ENCODE data around the gene INHBA. TPM values are rescaled to one million over a fixed set of nuclear protein-coding genes. Genes with fewer than 3 reads are reported as not detected.

INHBA gene
- total RNA-seq, result 1 to 10 TPM in 1 of 3 donors, under 1 TPM in 2; 0.59 to 2.0 (median 0.64) TPM

DNA sequence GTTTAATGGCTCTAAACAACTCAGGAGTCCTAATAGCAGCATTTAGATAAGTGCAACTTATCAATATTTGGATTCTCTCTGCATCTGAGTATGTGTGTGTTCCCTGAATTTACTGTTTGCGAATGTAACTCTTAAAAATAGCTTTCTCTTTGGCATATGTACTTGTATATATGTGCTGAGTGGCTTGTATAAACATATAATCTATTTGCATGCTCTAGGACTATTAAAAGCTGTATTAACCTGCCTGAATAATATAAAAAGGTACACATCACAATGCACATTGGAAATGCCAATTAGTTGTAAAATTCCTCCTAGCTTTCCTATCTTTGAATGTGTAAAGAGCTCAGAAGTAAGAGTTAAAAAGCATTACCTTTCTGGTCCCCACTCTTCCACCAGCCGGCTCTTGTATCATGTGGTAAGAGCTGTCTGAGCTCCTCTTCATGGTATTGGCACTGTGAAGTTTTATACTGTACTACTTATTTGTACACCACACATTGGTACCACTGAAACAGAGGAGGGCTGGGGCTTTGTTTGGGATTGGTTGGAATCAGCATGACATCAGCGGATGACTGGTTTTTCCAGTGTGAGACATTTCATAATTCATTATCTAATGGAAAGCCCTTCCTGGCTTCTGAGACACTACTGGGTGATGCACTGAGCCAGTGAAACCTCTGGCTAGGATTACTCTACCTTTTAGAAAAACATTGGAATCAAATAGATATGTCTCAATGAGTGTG lies at the start of gene INHBA:
INHBA (minus strand) TSS at position 456 of the 737 bp plus-strand sequence. CDS start 2,716 bp downstream, outside the sequence.
- no peak within 1 kb of the TSS for H3K4me3 ChIP-seq
- peaks cover 0 to 3% of the 10 kb centered on the region in 2 donors for H3K4me1 ChIP-seq
- no peak for TF ChIP-seq POLR2AphosphoS5 (IDR thresholded peaks at IDR 0.05)
- TF ChIP-seq POLR2A (IDR thresholded peaks at IDR 0.05), result no peak
- TF ChIP-seq, protein P1, sequence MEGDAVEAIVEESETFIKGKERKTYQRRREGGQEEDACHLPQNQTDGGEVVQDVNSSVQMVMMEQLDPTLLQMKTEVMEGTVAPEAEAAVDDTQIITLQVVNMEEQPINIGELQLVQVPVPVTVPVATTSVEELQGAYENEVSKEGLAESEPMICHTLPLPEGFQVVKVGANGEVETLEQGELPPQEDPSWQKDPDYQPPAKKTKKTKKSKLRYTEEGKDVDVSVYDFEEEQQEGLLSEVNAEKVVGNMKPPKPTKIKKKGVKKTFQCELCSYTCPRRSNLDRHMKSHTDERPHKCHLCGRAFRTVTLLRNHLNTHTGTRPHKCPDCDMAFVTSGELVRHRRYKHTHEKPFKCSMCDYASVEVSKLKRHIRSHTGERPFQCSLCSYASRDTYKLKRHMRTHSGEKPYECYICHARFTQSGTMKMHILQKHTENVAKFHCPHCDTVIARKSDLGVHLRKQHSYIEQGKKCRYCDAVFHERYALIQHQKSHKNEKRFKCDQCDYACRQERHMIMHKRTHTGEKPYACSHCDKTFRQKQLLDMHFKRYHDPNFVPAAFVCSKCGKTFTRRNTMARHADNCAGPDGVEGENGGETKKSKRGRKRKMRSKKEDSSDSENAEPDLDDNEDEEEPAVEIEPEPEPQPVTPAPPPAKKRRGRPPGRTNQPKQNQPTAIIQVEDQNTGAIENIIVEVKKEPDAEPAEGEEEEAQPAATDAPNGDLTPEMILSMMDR (IDR thresholded peaks at IDR 0.05), result no peak

GRCh38 chr7:41752615-41753014 lies 49.7 kb upstream of the INHBA start:
- DNase-seq (ENCODE audit: low spot score in 2 of 2), result no peak
- TF ChIP-seq POLR2AphosphoS5 (IDR thresholded peaks at IDR 0.05), result no peak
- Histone ChIP-seq H3K4me3 (no peak overlapping the region), H3K27ac (no peak overlapping the region), H3K27me3 (no peaks in the 10 kb centered on the region), H3K36me3 (no peaks in the 10 kb centered on the region), H3K9me3 (peaks cover 6 to 21% of the 10 kb centered on the region in 2 donors), H3K4me1 (no peaks in the 10 kb centered on the region)
- intact Hi-C loops (cut with DNase I; ENCODE audit: low total_unique reads), result no loop called here

More for the DNA sequence above, at the start of gene INHBA:
- peak within 1 kb of the TSS in 1 of 2 donors; percentile 9 for H3K27ac ChIP-seq
- no peak for DNase-seq (ENCODE audit: low spot score in 2 of 2)
- no peaks in the 10 kb centered on the region for H3K36me3 ChIP-seq
- no peaks in the 10 kb centered on the region for H3K27me3 ChIP-seq
- intact Hi-C loops (cut with DNase I; ENCODE audit: low total_unique reads), result no loop called here
- H3K9me3 ChIP-seq, result no peaks in the 10 kb centered on the region

DNA sequence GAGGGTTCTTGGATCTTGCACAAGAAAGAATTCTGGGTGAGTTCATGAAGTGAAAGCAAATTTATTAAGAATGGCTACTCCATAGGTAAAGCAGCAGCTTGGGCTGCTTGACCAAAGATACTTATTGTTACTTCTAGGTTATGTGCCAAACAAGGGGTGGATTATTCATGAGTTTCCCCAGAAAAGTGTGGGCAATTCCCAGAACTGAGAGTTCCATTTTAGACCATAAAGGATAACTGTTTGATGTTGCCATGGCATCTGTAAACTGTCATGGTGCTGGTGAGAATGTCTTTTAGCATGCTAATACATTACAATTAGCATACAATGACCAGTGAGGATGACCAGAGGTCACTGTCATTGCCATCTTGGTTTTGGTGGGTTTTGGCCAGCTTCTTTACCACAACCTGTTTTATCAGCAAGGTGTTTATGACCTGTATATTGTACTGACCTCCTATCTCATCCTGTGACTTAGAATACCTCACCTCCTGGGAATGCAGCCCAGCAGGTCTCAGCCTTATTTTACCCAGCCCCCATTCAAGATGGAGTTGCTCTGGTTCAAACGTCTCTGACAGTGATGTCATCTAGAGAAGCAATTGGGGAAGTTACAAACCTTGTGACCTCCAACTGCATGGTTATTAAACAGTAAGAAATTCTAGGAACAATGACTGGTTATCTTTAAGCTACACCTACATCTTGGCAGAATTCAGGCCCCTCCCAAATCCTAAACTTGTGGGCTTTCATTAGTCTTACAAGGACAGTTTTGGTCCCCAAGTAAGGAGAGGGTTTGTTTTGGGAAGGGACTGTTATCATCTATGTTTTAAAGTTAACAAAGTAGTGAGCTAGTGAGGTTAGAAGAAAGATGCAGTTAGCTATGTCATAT lies 48.0 kb upstream of the INHBA start:
- intact Hi-C loops (cut with DNase I; ENCODE audit: low total_unique reads), result no loop called here
- H3K9me3 ChIP-seq, result peaks cover 6 to 10% of the 10 kb centered on the region in 2 donors
- H3K36me3 ChIP-seq, result no peaks in the 10 kb centered on the region
- no peaks in the 10 kb centered on the region for H3K4me1 ChIP-seq
- no peak for DNase-seq (ENCODE audit: low spot score in 2 of 2)
- H3K4me3 ChIP-seq, result no peak overlapping the region
- TF ChIP-seq POLR2A (IDR thresholded peaks at IDR 0.05), result no peak
- no peak for TF ChIP-seq POLR2AphosphoS5 (IDR thresholded peaks at IDR 0.05)
- TF ChIP-seq, protein P1 (IDR thresholded peaks at IDR 0.05), result no peak
- no peaks in the 10 kb centered on the region for H3K27me3 ChIP-seq
- H3K27ac ChIP-seq, result no peak overlapping the region

DNA sequence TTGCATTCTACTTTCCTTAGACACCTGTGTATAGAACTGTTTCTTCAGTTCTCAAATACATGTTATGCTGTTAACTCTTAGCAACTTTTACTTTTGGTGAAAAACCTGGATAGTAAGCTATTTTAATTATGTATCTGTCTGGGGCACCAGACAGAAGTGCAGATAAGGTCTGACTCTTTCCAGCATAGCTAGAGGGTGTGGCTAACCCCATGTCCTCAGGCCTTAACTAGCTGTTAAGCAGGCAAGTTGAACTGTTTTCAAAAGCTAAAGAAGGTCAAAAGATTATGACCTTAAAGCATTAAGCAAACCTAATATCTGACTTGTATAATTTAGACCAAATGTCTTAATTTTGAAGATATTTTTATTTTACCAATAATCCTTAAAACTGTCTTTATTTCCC lies 45.1 kb upstream of the INHBA start:
- no peak overlapping the region for H3K27ac ChIP-seq
- no peaks in the 10 kb centered on the region for H3K27me3 ChIP-seq
- H3K9me3 ChIP-seq, result no peaks in the 10 kb centered on the region
- no peak for TF ChIP-seq POLR2AphosphoS5 (IDR thresholded peaks at IDR 0.05)
- TF ChIP-seq, protein P1 (IDR thresholded peaks at IDR 0.05), result no peak
- TF ChIP-seq POLR2A (IDR thresholded peaks at IDR 0.05), result no peak
- intact Hi-C loops (cut with DNase I; ENCODE audit: low total_unique reads), result no loop called here
- H3K4me1 ChIP-seq, result no peaks in the 10 kb centered on the region
- H3K36me3 ChIP-seq, result no peaks in the 10 kb centered on the region
- DNase-seq (ENCODE audit: low spot score in 2 of 2), result no peak
- H3K4me3 ChIP-seq, result no peak overlapping the region

- intact Hi-C loops (cut with DNase I; ENCODE audit: low total_unique reads), result no loop called here
- Histone ChIP-seq H3K4me1 (no peaks in the 10 kb centered on the region), H3K4me3 (no peak overlapping the region), H3K27me3 (no peaks in the 10 kb centered on the region), H3K9me3 (peaks cover 16 to 17% of the 10 kb centered on the region in 2 donors), H3K27ac (no peak overlapping the region), H3K36me3 (no peaks in the 10 kb centered on the region)
- TF ChIP-seq, protein P1 (IDR thresholded peaks at IDR 0.05), result no peak
- TF ChIP-seq POLR2A (IDR thresholded peaks at IDR 0.05) (no peak), POLR2AphosphoS5 (IDR thresholded peaks at IDR 0.05) (no peak)
- no peak for DNase-seq (ENCODE audit: low spot score in 2 of 2)
Observed at GRCh38 chr7:41745451-41745850, 42.6 kb upstream of the INHBA start.

All from breast epithelium (tissue), 4 donors.